ENCODE results near the gene CAV2.

DNA sequence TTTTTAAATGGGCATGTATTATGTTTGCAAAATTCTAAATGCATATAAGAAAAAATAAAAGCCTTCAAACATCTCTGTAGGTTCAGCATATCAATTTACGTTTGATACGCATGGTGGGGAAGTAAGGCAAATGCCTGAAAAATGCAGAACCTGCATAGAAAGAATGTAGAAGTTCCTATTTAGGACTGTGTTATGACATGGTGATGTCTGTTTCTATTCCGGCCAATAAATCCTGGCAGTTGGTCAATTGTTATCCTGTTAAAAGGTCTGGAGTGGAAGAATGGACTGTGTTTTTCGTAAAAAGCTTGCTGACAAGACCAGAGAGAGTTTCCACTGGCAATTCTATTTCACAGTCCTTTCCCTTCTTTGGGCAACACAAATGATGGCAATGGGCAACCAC lies 49.6 kb upstream of the CAV2 start:
- no peak for TF ChIP-seq POLR2A (IDR thresholded peaks at IDR 0.05; ENCODE audit: insufficient read depth in 1 of 2, low read depth in 2 of 2, low read length in 2 of 2)
- TF ChIP-seq, protein P1, sequence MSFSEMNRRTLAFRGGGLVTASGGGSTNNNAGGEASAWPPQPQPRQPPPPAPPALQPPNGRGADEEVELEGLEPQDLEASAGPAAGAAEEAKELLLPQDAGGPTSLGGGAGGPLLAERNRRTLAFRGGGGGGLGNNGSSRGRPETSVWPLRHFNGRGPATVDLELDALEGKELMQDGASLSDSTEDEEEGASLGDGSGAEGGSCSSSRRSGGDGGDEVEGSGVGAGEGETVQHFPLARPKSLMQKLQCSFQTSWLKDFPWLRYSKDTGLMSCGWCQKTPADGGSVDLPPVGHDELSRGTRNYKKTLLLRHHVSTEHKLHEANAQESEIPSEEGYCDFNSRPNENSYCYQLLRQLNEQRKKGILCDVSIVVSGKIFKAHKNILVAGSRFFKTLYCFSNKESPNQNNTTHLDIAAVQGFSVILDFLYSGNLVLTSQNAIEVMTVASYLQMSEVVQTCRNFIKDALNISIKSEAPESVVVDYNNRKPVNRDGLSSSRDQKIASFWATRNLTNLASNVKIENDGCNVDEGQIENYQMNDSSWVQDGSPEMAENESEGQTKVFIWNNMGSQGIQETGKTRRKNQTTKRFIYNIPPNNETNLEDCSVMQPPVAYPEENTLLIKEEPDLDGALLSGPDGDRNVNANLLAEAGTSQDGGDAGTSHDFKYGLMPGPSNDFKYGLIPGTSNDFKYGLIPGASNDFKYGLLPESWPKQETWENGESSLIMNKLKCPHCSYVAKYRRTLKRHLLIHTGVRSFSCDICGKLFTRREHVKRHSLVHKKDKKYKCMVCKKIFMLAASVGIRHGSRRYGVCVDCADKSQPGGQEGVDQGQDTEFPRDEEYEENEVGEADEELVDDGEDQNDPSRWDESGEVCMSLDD (CRISPR knock-in tag; IDR thresholded peaks at IDR 0.05; ENCODE audit: borderline replicate concordance), result no peak
- TF ChIP-seq ZNF747 (CRISPR knock-in tag; IDR thresholded peaks at IDR 0.05; ENCODE audit: borderline replicate concordance), result no peak
- TF ChIP-seq PCBP1 (IDR thresholded peaks at IDR 0.05; ENCODE audit: borderline replicate concordance, low read depth, low read length), result no peak
- no peak for TF ChIP-seq HDAC2 (CRISPR knock-in tag; IDR thresholded peaks at IDR 0.05)
- TF ChIP-seq, protein P2, sequence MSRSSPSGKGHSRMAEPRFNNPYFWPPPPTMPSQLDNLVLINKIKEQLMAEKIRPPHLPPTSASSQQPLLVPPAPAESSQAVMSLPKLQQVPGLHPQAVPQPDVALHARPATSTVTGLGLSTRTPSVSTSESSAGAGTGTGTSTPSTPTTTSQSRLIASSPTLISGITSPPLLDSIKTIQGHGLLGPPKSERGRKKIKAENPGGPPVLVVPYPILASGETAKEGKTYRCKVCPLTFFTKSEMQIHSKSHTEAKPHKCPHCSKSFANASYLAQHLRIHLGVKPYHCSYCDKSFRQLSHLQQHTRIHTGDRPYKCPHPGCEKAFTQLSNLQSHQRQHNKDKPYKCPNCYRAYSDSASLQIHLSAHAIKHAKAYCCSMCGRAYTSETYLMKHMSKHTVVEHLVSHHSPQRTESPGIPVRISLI (CRISPR knock-in tag; IDR thresholded peaks at IDR 0.05; ENCODE audit: borderline replicate concordance), result no peak
- TF ChIP-seq ZNF891 (CRISPR knock-in tag; IDR thresholded peaks at IDR 0.05), result no peak
- no peak for TF ChIP-seq EZH2 (conservative IDR thresholded peaks at IDR 0.05; ENCODE audit: low read depth, low read length)
- TF ChIP-seq, protein P3, sequence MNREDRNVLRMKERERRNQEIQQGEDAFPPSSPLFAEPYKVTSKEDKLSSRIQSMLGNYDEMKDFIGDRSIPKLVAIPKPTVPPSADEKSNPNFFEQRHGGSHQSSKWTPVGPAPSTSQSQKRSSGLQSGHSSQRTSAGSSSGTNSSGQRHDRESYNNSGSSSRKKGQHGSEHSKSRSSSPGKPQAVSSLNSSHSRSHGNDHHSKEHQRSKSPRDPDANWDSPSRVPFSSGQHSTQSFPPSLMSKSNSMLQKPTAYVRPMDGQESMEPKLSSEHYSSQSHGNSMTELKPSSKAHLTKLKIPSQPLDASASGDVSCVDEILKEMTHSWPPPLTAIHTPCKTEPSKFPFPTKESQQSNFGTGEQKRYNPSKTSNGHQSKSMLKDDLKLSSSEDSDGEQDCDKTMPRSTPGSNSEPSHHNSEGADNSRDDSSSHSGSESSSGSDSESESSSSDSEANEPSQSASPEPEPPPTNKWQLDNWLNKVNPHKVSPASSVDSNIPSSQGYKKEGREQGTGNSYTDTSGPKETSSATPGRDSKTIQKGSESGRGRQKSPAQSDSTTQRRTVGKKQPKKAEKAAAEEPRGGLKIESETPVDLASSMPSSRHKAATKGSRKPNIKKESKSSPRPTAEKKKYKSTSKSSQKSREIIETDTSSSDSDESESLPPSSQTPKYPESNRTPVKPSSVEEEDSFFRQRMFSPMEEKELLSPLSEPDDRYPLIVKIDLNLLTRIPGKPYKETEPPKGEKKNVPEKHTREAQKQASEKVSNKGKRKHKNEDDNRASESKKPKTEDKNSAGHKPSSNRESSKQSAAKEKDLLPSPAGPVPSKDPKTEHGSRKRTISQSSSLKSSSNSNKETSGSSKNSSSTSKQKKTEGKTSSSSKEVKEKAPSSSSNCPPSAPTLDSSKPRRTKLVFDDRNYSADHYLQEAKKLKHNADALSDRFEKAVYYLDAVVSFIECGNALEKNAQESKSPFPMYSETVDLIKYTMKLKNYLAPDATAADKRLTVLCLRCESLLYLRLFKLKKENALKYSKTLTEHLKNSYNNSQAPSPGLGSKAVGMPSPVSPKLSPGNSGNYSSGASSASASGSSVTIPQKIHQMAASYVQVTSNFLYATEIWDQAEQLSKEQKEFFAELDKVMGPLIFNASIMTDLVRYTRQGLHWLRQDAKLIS (CRISPR knock-in tag; IDR thresholded peaks at IDR 0.05), result no peak
- no peak for TF ChIP-seq ATF7 (IDR thresholded peaks at IDR 0.05)
- TF ChIP-seq ATF7 (CRISPR knock-in tag; IDR thresholded peaks at IDR 0.05), result no peak
- no peak for TF ChIP-seq ZNF335 (CRISPR knock-in tag; IDR thresholded peaks at IDR 0.05)
- TF ChIP-seq, protein P4, sequence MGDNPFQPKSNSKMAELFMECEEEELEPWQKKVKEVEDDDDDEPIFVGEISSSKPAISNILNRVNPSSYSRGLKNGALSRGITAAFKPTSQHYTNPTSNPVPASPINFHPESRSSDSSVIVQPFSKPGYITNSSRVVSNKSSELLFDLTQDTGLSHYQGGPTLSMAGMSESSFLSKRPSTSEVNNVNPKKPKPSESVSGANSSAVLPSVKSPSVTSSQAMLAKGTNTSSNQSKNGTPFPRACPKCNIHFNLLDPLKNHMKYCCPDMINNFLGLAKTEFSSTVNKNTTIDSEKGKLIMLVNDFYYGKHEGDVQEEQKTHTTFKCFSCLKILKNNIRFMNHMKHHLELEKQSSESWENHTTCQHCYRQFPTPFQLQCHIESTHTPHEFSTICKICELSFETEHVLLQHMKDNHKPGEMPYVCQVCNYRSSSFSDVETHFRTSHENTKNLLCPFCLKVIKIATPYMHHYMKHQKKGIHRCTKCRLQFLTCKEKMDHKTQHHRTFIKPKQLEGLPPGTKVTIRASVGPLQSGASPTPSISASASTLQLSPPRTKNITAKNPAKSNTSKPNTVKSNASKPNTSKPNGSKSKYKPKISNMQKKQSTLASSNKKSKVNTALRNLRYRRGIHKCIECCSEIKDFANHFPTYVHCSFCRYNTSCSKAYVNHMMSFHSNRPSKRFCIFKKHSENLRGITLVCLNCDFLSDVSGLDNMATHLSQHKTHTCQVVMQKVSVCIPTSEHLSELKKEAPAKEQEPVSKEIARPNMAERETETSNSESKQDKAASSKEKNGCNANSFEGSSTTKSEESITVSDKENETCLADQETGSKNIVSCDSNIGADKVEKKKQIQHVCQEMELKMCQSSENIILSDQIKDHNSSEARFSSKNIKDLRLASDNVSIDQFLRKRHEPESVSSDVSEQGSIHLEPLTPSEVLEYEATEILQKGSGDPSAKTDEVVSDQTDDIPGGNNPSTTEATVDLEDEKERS (CRISPR knock-in tag; IDR thresholded peaks at IDR 0.05), result no peak
- TF ChIP-seq, protein P5, sequence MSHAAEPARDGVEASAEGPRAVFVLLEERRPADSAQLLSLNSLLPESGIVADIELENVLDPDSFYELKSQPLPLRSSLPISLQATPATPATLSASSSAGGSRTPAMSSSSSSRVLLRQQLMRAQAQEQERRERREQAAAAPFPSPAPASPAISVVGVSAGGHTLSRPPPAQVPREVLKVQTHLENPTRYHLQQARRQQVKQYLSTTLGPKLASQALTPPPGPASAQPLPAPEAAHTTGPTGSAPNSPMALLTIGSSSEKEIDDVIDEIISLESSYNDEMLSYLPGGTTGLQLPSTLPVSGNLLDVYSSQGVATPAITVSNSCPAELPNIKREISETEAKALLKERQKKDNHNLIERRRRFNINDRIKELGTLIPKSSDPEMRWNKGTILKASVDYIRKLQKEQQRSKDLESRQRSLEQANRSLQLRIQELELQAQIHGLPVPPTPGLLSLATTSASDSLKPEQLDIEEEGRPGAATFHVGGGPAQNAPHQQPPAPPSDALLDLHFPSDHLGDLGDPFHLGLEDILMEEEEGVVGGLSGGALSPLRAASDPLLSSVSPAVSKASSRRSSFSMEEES (CRISPR knock-in tag; IDR thresholded peaks at IDR 0.05), result no peak

All from HepG2 (cell line).